HG02798 (cell line): ENCODE data around the gene ERGIC1.
"Not testable (repeated sequence)": the region's sequence is repeated elsewhere in the genome, so short reads cannot be mapped to it uniquely, and the experiment has no call there.

Source experiments
- ATAC-seq: cut with Tn5 transposase; IDR thresholded peaks from one replicate; pipeline ENCODE4 v1.9.1; 2021; ENCODE audit warnings: mild to moderate bottlenecking; ENCODE audit not compliant: unreplicated experiment, poor library complexity

ERGIC1 gene

GRCh38 chr5:172845154-172845553, 11.1 kb downstream of the ERGIC1 start:
- ATAC-seq: no peak

DNA sequence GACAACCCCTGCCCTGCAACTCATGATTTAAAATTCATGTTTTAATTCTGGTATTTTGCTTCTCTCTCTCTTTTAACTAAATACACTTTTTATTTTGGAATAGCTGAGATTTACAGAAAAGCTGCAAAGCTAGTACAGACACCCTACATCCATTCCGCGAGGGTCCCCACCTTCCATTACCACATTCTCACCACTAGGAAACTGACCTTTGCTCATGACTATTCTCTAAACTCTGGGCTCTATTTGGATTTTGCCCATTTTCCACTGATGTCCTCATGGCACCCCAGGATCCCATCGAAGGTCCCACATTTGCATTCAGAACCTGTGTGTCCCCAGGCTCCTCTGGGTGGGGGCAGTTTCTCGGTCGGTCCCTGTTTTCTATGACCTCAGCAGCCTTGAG, 11.5 kb downstream of the ERGIC1 start:
- no peak for ATAC-seq

DNA sequence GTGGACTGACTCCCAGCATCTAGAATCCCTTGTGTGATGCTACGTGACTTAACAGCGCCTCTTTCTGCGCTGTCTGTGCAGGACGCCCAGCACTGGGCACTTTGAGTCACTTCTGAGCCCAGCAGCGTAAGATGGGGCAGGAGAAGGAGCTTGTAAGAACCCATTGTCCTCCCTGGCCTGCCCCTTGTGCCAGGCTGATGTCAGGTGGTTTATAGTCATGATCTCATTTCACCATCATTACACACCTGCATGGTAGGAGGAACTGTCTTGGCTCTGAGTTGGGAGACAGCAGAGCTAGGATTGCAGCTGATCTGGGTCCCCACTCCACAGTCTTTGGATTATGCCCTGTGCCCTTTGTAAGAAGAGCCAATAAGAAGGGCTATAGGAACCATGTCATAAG, 12.2 kb downstream of the ERGIC1 start:
- no peak for ATAC-seq

GRCh38 chr5:172846677-172847076, 12.6 kb downstream of the ERGIC1 start:
- ATAC-seq: no peak

- ATAC-seq: not testable (repeated sequence)
Observed at GRCh38 chr5:172847584-172847983, 13.5 kb downstream of the ERGIC1 start.

- no peak for ATAC-seq
Observed at GRCh38 chr5:172848419-172848818, 14.4 kb downstream of the ERGIC1 start.

GRCh38 chr5:172849606-172850453, 15.8 kb downstream of the ERGIC1 start:
- ATAC-seq: peak; percentile 50

- no peak for ATAC-seq
Observed at GRCh38 chr5:172850454-172850797, 16.4 kb downstream of the ERGIC1 start.

GRCh38 chr5:172851254-172851653, 17.2 kb downstream of the ERGIC1 start:
- not testable (repeated sequence) for ATAC-seq

DNA sequence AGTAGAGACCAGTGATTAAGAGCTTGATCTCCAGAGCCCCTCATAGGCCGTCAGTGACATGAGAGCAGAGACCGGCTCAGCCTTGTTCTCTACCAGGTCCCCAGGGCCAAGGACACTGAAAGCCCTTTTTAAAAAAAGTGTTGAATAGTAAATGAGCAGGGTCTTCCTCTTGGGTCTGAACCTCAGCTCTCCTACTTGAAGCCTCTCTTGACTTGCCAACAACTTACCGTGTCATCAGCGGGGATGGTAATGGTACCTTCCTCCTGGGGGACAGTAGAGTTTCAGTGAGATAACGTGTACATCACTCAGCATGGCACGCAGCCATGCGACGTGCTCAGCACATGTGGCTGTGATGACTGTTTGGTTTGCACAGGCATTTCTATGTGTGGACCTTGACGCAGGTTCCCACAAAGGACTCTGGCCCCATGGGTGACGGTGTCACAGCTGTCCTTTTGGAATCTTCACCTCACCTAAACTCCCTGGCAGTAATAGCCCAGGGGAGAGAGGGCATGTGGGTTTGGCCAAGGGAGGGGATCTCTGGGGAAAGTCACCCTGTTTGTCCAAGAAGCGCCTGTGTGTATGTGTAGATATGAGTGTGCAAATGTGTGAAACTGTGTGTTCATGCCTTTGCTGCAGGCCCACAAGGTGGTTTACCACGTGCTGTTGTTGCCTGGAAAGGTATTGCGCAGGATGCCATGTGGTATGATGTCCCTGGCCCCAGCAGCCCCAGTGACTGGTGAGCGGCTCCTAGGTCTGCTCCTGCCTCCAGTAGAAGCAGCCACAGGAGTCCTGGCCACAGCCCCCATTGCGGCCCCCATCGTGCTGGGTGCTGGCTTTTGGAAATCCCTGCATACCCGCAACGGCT, 18.7 kb downstream of the ERGIC1 start:
- no peak for ATAC-seq

- no peak for ATAC-seq
Observed at GRCh38 chr5:172853355-172853975, 19.4 kb downstream of the ERGIC1 start.

GRCh38 chr5:172854451-172854871, 20.4 kb downstream of the ERGIC1 start:
- ATAC-seq: no peak

GRCh38 chr5:172854971-172855370, 20.9 kb downstream of the ERGIC1 start:
- no peak for ATAC-seq

GRCh38 chr5:172855597-172856292, 21.7 kb downstream of the ERGIC1 start:
- ATAC-seq: no peak

- ATAC-seq: no peak
Observed at GRCh38 chr5:172856336-172856735, 22.3 kb downstream of the ERGIC1 start.

GRCh38 chr5:172857982-172858381, 23.9 kb downstream of the ERGIC1 start:
- ATAC-seq: no peak

GRCh38 chr5:172858511-172858989, 24.5 kb downstream of the ERGIC1 start:
- ATAC-seq: no peak

- no peak for ATAC-seq
Observed at GRCh38 chr5:172858990-172859811, 25.1 kb downstream of the ERGIC1 start.

- ATAC-seq: no peak
Observed at GRCh38 chr5:172859966-172860365, 25.9 kb downstream of the ERGIC1 start.
